HepG2 (cell line): ENCODE results near the gene ARHGAP22.

Source experiments
- EP300 ChIP-seq, 3 experiments: sonication (generic) in 1 of 3; formaldehyde crosslinking in 1 of 3; IDR thresholded peaks; 2 replicates each; pipeline versions ENCODE4 v1.5.1 to v1.6.1; 2011 to 2020; ENCODE audit warnings: low read depth in 2 of 3, low read length in 2 of 3, borderline replicate concordance in 1 of 3, improper control_type of control experiment in 1 of 3, mild to moderate bottlenecking in 1 of 3, missing genetic modification reagents in 1 of 3, moderate library complexity in 1 of 3
- HNRNPH1 ChIP-seq: fragments of 200-400 bp; formaldehyde crosslinking; optimal IDR thresholded peaks from 2 replicates; pipeline ENCODE3; 2017; ENCODE audit warnings: mild to moderate bottlenecking, low read depth, low read length
- ZBTB34 ChIP-seq: sonication (generic); formaldehyde crosslinking; IDR thresholded peaks from 2 replicates; pipeline ENCODE4 v1.8.0; 2022; ENCODE audit warnings: mild to moderate bottlenecking, missing genetic modification reagents

- TF ChIP-seq EP300 (IDR thresholded peaks at IDR 0.05; ENCODE audit: low read depth in 2 of 2, low read length in 2 of 2) (no peak), EP300 (CRISPR knock-in tag; IDR thresholded peaks at IDR 0.05; ENCODE audit: borderline replicate concordance) (no peak), ZBTB34 (CRISPR knock-in tag) (no peak), HNRNPH1 (no peak)
These were observed 30.2 kb upstream of the ARHGAP22 start for GRCh38 chr10:48634984-48635557.
